H1 (cell line): ENCODE measurements around the gene FAM216A. TPM values are rescaled to one million over a fixed set of nuclear protein-coding genes. Genes with fewer than 3 reads are reported as not detected.

Source experiments
- ASH2L ChIP-seq: fragments of 200-600, 300-600 bp; sonication (generic); IDR thresholded peaks from one replicate; pipeline ENCODE4 v1.7.1; 2017; ENCODE audit warnings: low read length
- CHD1 ChIP-seq: IDR thresholded peaks from 2 replicates; pipeline ENCODE4 v1.6.1; 2012; ENCODE audit warnings: low read depth, low read length, improper control_type of control experiment
- FOSL1 ChIP-seq: IDR thresholded peaks from 2 replicates; pipeline ENCODE4 v1.6.1; 2011; ENCODE audit warnings: mild to moderate bottlenecking, low read depth, low read length, moderate library complexity; ENCODE audit not compliant: insufficient read depth
- RFX5 ChIP-seq: IDR thresholded peaks from 2 replicates; pipeline ENCODE4 v1.6.1; 2011; ENCODE audit warnings: low read depth, low read length, improper control_type of control experiment, borderline replicate concordance
- RXRA ChIP-seq: IDR thresholded peaks from 2 replicates; pipeline ENCODE4 v1.6.1; 2011; ENCODE audit warnings: low read depth, mild to moderate bottlenecking, low read length, moderate library complexity; ENCODE audit not compliant: insufficient read depth
- SAP30 ChIP-seq: fragments of 300-600 bp; sonication (generic); IDR thresholded peaks from 2 replicates; pipeline ENCODE4 v1.7.1; 2012; ENCODE audit warnings: low read length, moderate library complexity, mild to moderate bottlenecking, inconsistent platforms; ENCODE audit not compliant: insufficient read depth, insufficient replicate concordance
- SP4 ChIP-seq: IDR thresholded peaks from 2 replicates; pipeline ENCODE4 v1.6.1; 2012; ENCODE audit warnings: low read length, inconsistent platforms
- polyA plus RNA-seq, 7 experiments: library from polyadenylated mRNA; depleted of rRNA in 3 of 7; stranded (reverse) in 5 of 7; unstranded in 2 of 7; fragments of >200 nt in 5 of 7; fragments of 200-250 nt in 2 of 7; gene quantifications; 1 replicate in 5 of 7; 2 replicates in 1 of 7; 4 replicates in 1 of 7; pipeline versions ENCODE4 v1.2.1 to v1.2.3, GENCODE V29; 2011 to 2013; ENCODE audit warnings: missing spikeins in 2 of 7, mixed read lengths in 2 of 7
- total RNA-seq: library from RNA; stranded (reverse); fragmentation: NEBNext Ultra II Directional; extraction: Animal tissue kit (Norgen Biotek cat#: 25700); gene quantifications from 2 replicates; pipeline ENCODE4 v1.2.1, GENCODE V29; 2021

Gene FAM216A
- total and polyA plus RNA-seq, 2 of the 8 experiments (the other 6 are each of a cell fraction or from before 2014, with no cell fraction given) = 19.8 to 24.6 TPM

- no peak for TF ChIP-seq RFX5
- TF ChIP-seq FOSL1 = no peak
- no peak for TF ChIP-seq SAP30
- no peak for TF ChIP-seq ASH2L
- TF ChIP-seq SP4 = no peak
- no peak for TF ChIP-seq CHD1
- no peak for TF ChIP-seq RXRA
Measured at GRCh38 chr12:110475426-110475825, 6.8 kb downstream of the FAM216A start (continued).
